Measurements from ENCODE around the gene CTSV.
"Not testable (repeated sequence)": the region's sequence is repeated elsewhere in the genome, so short reads cannot be mapped to it uniquely, and the experiment has no call there.

DNA sequence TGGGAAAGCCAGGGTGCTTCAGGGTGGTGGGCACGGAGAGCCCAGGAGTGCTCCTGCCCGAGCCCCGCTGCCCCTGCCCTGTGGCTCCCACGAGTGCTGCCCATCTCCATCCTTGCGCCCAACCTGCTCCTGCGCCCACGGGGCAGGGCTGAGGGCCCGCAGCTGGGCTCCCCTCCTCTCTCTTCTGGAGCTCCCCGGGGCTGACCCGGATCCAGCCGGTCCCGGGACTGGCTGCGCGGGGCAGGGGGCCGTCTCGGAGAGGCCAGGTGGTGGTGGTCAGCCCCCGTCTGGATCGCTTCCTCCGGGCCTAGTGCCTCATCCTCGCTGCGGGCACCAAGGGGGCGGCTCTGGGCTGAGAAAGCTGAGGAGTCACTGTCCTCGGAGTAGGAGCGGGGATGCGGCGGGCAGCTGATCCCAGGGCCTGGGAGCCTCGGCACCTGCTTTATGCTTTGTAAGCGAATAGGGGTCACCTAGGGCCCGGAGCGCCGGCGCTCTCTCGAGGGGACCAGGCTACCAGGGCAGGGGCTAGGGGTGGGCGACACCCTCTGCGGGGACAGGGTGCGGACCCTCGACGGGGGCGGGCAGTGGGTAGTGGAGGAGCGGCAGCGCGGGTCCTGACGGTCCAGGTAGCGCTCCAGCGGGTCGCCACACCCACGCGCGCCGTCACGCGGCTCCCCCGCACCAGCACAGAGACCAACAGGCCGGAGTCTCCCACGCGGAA lies 37.9 kb upstream of the CTSV start:
- TF ChIP-seq, protein P1, sequence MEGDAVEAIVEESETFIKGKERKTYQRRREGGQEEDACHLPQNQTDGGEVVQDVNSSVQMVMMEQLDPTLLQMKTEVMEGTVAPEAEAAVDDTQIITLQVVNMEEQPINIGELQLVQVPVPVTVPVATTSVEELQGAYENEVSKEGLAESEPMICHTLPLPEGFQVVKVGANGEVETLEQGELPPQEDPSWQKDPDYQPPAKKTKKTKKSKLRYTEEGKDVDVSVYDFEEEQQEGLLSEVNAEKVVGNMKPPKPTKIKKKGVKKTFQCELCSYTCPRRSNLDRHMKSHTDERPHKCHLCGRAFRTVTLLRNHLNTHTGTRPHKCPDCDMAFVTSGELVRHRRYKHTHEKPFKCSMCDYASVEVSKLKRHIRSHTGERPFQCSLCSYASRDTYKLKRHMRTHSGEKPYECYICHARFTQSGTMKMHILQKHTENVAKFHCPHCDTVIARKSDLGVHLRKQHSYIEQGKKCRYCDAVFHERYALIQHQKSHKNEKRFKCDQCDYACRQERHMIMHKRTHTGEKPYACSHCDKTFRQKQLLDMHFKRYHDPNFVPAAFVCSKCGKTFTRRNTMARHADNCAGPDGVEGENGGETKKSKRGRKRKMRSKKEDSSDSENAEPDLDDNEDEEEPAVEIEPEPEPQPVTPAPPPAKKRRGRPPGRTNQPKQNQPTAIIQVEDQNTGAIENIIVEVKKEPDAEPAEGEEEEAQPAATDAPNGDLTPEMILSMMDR (IDR thresholded peaks at IDR 0.05): not testable (repeated sequence)
- TF ChIP-seq POLR2A, POLR2AphosphoS5 (IDR thresholded peaks at IDR 0.05): not testable (repeated sequence)
